ENCODE measurements around the gene FBXL16. TPM values are rescaled to one million over a fixed set of nuclear protein-coding genes. Genes with fewer than 3 reads are reported as not detected.

Gene FBXL16
- total and polyA plus RNA-seq, 2 of the 13 experiments (the other 11 are each of a cell fraction or from before 2014, with no cell fraction given) = 0.22 to 2.0 TPM

DNA sequence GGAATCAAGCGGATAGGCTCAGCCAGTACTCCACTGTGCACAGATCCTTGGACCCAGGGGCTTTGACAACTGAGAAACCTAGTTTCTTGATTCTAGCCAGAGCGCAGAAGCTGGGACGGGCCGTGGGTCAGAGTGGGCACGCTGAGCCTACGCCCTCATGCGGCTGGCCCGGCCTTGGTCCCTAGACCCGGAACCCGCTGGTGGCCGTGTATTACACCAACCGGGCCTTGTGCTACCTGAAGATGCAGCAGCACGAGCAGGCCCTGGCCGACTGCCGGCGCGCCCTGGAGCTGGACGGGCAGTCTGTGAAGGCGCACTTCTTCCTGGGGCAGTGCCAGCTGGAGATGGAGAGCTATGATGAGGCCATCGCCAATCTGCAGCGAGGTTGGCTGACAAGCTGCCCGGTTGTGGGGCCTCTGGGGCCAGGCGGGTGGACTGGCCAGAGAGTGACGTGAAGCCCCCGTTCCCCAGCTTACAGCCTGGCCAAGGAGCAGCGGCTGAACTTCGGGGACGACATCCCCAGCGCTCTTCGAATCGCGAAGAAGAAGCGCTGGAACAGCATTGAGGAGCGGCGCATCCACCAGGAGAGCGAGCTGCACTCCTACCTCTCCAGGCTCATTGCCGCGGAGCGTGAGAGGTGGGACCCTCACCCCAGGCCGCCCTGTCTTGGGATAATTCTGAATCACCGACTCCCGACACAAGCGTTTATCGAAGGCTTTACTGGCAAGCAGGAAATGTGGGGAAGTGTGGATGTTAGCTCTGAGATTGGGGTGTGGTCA is 24.4 kb downstream of the FBXL16 start (continued):
- TF ChIP-seq MXD4 (CRISPR knock-in tag; IDR thresholded peaks at IDR 0.05) = 0 out of 2 replicates have a peak, but pooled peaks have one; percentile 53
- 0 out of 2 replicates have a peak, but pooled peaks have one; percentile 16 for TF ChIP-seq THAP11 (CRISPR knock-in tag; IDR thresholded peaks at IDR 0.05)
- TF ChIP-seq, protein P1, sequence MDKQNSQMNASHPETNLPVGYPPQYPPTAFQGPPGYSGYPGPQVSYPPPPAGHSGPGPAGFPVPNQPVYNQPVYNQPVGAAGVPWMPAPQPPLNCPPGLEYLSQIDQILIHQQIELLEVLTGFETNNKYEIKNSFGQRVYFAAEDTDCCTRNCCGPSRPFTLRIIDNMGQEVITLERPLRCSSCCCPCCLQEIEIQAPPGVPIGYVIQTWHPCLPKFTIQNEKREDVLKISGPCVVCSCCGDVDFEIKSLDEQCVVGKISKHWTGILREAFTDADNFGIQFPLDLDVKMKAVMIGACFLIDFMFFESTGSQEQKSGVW (CRISPR knock-in tag; IDR thresholded peaks at IDR 0.05; ENCODE audit: borderline replicate concordance) = no peak
- 0 out of 2 replicates have a peak, but pooled peaks have one; percentile 57 for TF ChIP-seq KLF6 (CRISPR knock-in tag; IDR thresholded peaks at IDR 0.05)
- TF ChIP-seq PHF20 (CRISPR knock-in tag; IDR thresholded peaks at IDR 0.05) = no peak
- no peak for TF ChIP-seq ADNP (CRISPR knock-in tag; IDR thresholded peaks at IDR 0.05)
- TF ChIP-seq JARID2 (CRISPR knock-in tag; IDR thresholded peaks at IDR 0.05; ENCODE audit: insufficient replicate concordance) = no peak
- TF ChIP-seq, protein P2, sequence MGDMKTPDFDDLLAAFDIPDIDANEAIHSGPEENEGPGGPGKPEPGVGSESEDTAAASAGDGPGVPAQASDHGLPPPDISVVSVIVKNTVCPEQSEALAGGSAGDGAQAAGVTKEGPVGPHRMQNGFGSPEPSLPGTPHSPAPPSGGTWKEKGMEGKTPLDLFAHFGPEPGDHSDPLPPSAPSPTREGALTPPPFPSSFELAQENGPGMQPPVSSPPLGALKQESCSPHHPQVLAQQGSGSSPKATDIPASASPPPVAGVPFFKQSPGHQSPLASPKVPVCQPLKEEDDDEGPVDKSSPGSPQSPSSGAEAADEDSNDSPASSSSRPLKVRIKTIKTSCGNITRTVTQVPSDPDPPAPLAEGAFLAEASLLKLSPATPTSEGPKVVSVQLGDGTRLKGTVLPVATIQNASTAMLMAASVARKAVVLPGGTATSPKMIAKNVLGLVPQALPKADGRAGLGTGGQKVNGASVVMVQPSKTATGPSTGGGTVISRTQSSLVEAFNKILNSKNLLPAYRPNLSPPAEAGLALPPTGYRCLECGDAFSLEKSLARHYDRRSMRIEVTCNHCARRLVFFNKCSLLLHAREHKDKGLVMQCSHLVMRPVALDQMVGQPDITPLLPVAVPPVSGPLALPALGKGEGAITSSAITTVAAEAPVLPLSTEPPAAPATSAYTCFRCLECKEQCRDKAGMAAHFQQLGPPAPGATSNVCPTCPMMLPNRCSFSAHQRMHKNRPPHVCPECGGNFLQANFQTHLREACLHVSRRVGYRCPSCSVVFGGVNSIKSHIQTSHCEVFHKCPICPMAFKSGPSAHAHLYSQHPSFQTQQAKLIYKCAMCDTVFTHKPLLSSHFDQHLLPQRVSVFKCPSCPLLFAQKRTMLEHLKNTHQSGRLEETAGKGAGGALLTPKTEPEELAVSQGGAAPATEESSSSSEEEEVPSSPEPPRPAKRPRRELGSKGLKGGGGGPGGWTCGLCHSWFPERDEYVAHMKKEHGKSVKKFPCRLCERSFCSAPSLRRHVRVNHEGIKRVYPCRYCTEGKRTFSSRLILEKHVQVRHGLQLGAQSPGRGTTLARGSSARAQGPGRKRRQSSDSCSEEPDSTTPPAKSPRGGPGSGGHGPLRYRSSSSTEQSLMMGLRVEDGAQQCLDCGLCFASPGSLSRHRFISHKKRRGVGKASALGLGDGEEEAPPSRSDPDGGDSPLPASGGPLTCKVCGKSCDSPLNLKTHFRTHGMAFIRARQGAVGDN (CRISPR knock-in tag; IDR thresholded peaks at IDR 0.05) = peak; percentile 73
- TF ChIP-seq CERS6 (CRISPR knock-in tag; IDR thresholded peaks at IDR 0.05) = no peak
- no peak for TF ChIP-seq DBP (CRISPR knock-in tag; IDR thresholded peaks at IDR 0.05; ENCODE audit: not compliant biosample characterization)
- no peak for TF ChIP-seq ZNF263 (CRISPR knock-in tag; IDR thresholded peaks at IDR 0.05)
- TF ChIP-seq ELF4 (CRISPR knock-in tag; IDR thresholded peaks at IDR 0.05; ENCODE audit: borderline replicate concordance) = no peak
- TF ChIP-seq RFX1 (IDR thresholded peaks at IDR 0.05) = no peak
- no peak for TF ChIP-seq ETS1 (CRISPR knock-in tag; IDR thresholded peaks at IDR 0.05)
- no peak for TF ChIP-seq ISX (CRISPR knock-in tag; conservative IDR thresholded peaks at IDR 0.05)
- TF ChIP-seq, protein P3, sequence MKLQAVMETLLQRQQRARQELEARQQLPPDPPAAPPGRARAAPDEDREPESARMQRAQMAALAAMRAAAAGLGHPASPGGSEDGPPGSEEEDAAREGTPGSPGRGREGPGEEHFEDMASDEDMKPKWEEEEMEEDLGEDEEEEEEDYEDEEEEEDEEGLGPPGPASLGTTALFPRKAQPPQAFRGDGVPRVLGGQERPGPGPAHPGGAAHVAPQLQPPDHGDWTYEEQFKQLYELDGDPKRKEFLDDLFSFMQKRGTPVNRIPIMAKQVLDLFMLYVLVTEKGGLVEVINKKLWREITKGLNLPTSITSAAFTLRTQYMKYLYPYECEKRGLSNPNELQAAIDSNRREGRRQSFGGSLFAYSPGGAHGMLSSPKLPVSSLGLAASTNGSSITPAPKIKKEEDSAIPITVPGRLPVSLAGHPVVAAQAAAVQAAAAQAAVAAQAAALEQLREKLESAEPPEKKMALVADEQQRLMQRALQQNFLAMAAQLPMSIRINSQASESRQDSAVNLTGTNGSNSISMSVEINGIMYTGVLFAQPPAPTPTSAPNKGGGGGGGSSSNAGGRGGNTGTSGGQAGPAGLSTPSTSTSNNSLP (IDR thresholded peaks at IDR 0.05; ENCODE audit: low read depth, low read length) = no peak
- TF ChIP-seq ZNF431 (CRISPR knock-in tag; IDR thresholded peaks at IDR 0.05; ENCODE audit: borderline replicate concordance, low read depth) = no peak
- TF ChIP-seq RNF2 (conservative IDR thresholded peaks at IDR 0.05; ENCODE audit: low read depth) = no peak
- TF ChIP-seq ZNF792 (CRISPR knock-in tag; IDR thresholded peaks at IDR 0.05) = no peak
- TF ChIP-seq ATM (IDR thresholded peaks at IDR 0.05; ENCODE audit: borderline replicate concordance) = no peak
- no peak for TF ChIP-seq HMG20B (CRISPR knock-in tag; conservative IDR thresholded peaks at IDR 0.05)
